Suprapubic skin (tissue), 3 donors: Measurements from ENCODE around the gene PIGZ.

Source experiments
- CTCF ChIP-seq, 2 donors: fragments of 200-600 bp in 1 of 2; fragments of 450-650 bp in 1 of 2; sonication (generic) in 1 of 2; IDR thresholded peaks; one replicate each; pipeline ENCODE4 v1.5.1; 2016 to 2019; ENCODE audit warnings: antibody characterized with exemption in 2 of 2, mild to moderate bottlenecking in 1 of 2, moderate library complexity in 1 of 2
- EP300 ChIP-seq: sonication (generic); formaldehyde crosslinking; IDR thresholded peaks from one replicate; pipeline ENCODE4 v1.6.1; 2017; ENCODE audit warnings: antibody characterized with exemption
- POLR2A ChIP-seq, 2 donors: fragments of 450-650 bp; IDR thresholded peaks; one replicate each; pipeline ENCODE4 v1.6.1; 2017; ENCODE audit warnings: antibody characterized with exemption in 2 of 2, mild to moderate bottlenecking in 2 of 2, moderate library complexity in 2 of 2

GRCh38 chr3:196931157-196931556 is 37.5 kb downstream of the PIGZ start:
- TF ChIP-seq CTCF (IDR thresholded peaks at IDR 0.05) (no peak), POLR2A (IDR thresholded peaks at IDR 0.05) (no peak), EP300 (no peak)
